H9 (cell line): ENCODE results near the gene SCFD2. TPM values are rescaled to one million over a fixed set of nuclear protein-coding genes. Genes with fewer than 3 reads are reported as not detected.

ENCODE experiments used
- DNase-seq: peaks from one replicate; pipeline ENCODE4 v3.0.0-alpha.2; 2017
- H2AFZ ChIP-seq: one replicate; pipeline ENCODE4 v1.6.1; 2013; ENCODE audit warnings: mild to moderate bottlenecking, low read length, control low read depth, moderate library complexity
- H2AK5ac ChIP-seq: 2 replicates; pipeline ENCODE4 v1.6.1; 2013; ENCODE audit warnings: low read length, control low read depth, mixed read lengths; ENCODE audit not compliant: insufficient read length
- H2BK120ac ChIP-seq: one replicate; pipeline ENCODE4 v1.6.1; 2013; ENCODE audit warnings: low read depth, mild to moderate bottlenecking, low read length, control low read depth, inconsistent platforms; ENCODE audit not compliant: poor library complexity, severe bottlenecking
- H2BK12ac ChIP-seq: 2 replicates; pipeline ENCODE4 v1.6.1; 2013; ENCODE audit warnings: low read length, control low read depth, mixed read lengths, low read depth; ENCODE audit not compliant: insufficient read length
- H2BK15ac ChIP-seq: 2 replicates; pipeline ENCODE4 v1.6.1; 2013; ENCODE audit warnings: low read depth, low read length, control low read depth
- H2BK20ac ChIP-seq: one replicate; pipeline ENCODE4 v1.6.1; 2013; ENCODE audit warnings: low read depth, mild to moderate bottlenecking, low read length, control low read depth, inconsistent platforms; ENCODE audit not compliant: poor library complexity, severe bottlenecking
- H2BK5ac ChIP-seq: 2 replicates; pipeline ENCODE4 v1.6.1; 2013; ENCODE audit warnings: low read length, control low read depth, mixed read lengths; ENCODE audit not compliant: insufficient read length
- H3K14ac ChIP-seq: 2 replicates; pipeline ENCODE4 v1.6.1; 2013; ENCODE audit warnings: low read length, control low read depth; ENCODE audit not compliant: insufficient read depth
- H3K18ac ChIP-seq: 2 replicates; pipeline ENCODE4 v1.6.1; 2013; ENCODE audit warnings: low read depth, mild to moderate bottlenecking, mixed read lengths, low read length, control low read depth; ENCODE audit not compliant: insufficient read length
- H3K23ac ChIP-seq: 2 replicates; pipeline ENCODE4 v1.6.1; 2013; ENCODE audit warnings: low read length, control low read depth, mixed read lengths, low read depth; ENCODE audit not compliant: insufficient read length
- H3K23me2 ChIP-seq: 2 replicates; pipeline ENCODE4 v1.6.1; 2013; ENCODE audit warnings: low read depth, mild to moderate bottlenecking, mixed read lengths, low read length, control low read depth; ENCODE audit not compliant: insufficient read length, poor library complexity, severe bottlenecking
- H3K27ac ChIP-seq: 2 replicates; pipeline ENCODE4 v1.5.1; 2013; ENCODE audit warnings: low read length, control low read depth, mixed read lengths, low read depth; ENCODE audit not compliant: insufficient read length
- H3K27me3 ChIP-seq: 2 replicates; pipeline ENCODE4 v1.6.1; 2013; ENCODE audit warnings: low read length, control low read depth, inconsistent platforms; ENCODE audit not compliant: insufficient read depth
- H3K4ac ChIP-seq: 2 replicates; pipeline ENCODE4 v1.6.1; 2013; ENCODE audit warnings: low read depth, mild to moderate bottlenecking, control low read depth, inconsistent platforms, low read length, moderate library complexity
- H3K4me1 ChIP-seq: 2 replicates; pipeline ENCODE4 v1.6.1; 2013; ENCODE audit warnings: low read length, control low read depth, inconsistent platforms; ENCODE audit not compliant: insufficient read depth
- H3K4me2 ChIP-seq: 2 replicates; pipeline ENCODE4 v1.6.1; 2013; ENCODE audit warnings: low read length, control low read depth, mixed read lengths; ENCODE audit not compliant: insufficient read length, insufficient read depth
- H3K56ac ChIP-seq: 2 replicates; pipeline ENCODE4 v1.6.1; 2013; ENCODE audit warnings: low read depth, mild to moderate bottlenecking, mixed read lengths, low read length, control low read depth; ENCODE audit not compliant: insufficient read length
- H3K79me1 ChIP-seq: 2 replicates; pipeline ENCODE4 v1.6.1; 2013; ENCODE audit warnings: low read depth, mild to moderate bottlenecking, moderate library complexity, low read length, control low read depth, inconsistent platforms; ENCODE audit not compliant: insufficient read depth, poor library complexity, severe bottlenecking
- H3K79me2 ChIP-seq: 2 replicates; pipeline ENCODE4 v1.6.1; 2013; ENCODE audit warnings: low read length, control low read depth, inconsistent platforms; ENCODE audit not compliant: insufficient read depth
- H3K9ac ChIP-seq: 2 replicates; pipeline ENCODE4 v1.6.1; 2013; ENCODE audit warnings: low read length, control low read depth, mixed read lengths; ENCODE audit not compliant: insufficient read length; ENCODE audit errors: extremely low read depth
- H3K9me3 ChIP-seq: one replicate; pipeline ENCODE4 v1.6.1; 2013; ENCODE audit warnings: low read depth, low read length, inconsistent platforms; ENCODE audit not compliant: control insufficient read depth
- H3T11ph ChIP-seq: one replicate; pipeline ENCODE4 v1.6.1; 2013; ENCODE audit warnings: mild to moderate bottlenecking, low read length, control low read depth, inconsistent platforms
- H4K20me1 ChIP-seq: one replicate; pipeline ENCODE4 v1.6.1; 2013; ENCODE audit not compliant: control insufficient read depth, insufficient read length, insufficient read depth
- H4K5ac ChIP-seq: 2 replicates; pipeline ENCODE4 v1.6.1; 2013; ENCODE audit warnings: low read depth, mild to moderate bottlenecking, mixed read lengths, low read length, control low read depth; ENCODE audit not compliant: insufficient read length
- H4K8ac ChIP-seq: replicated peaks from 2 replicates; pipeline ENCODE4 v1.6.1; 2013; ENCODE audit warnings: low read length, control low read depth, mixed read lengths, low read depth; ENCODE audit not compliant: insufficient read length
- H4K91ac ChIP-seq: 2 replicates; pipeline ENCODE4 v1.6.1; 2013; ENCODE audit warnings: low read depth, mild to moderate bottlenecking, moderate library complexity, mixed read lengths, low read length, control low read depth; ENCODE audit not compliant: insufficient read length
- H3K27ac Mint-ChIP-seq, 3 experiments: 2 replicates in 2 of 3; 3 replicates in 1 of 3; pipeline ENCODE4 v1.8.0; 2020 to 2021; ENCODE audit warnings: mixed read lengths in 3 of 3, mild to moderate bottlenecking in 1 of 3, moderate library complexity in 1 of 3
- H3K27me3 Mint-ChIP-seq: 2 replicates; pipeline ENCODE4 v1.8.0; 2021; ENCODE audit warnings: low read depth, mild to moderate bottlenecking, moderate library complexity, mixed read lengths
- H3K36me3 Mint-ChIP-seq, 3 experiments: 2 replicates in 2 of 3; 3 replicates in 1 of 3; pipeline ENCODE4 v1.8.0; 2020 to 2021; ENCODE audit warnings: low read depth in 3 of 3, mixed read lengths in 3 of 3; ENCODE audit not compliant: insufficient read depth in 1 of 3
- H3K4me1 Mint-ChIP-seq, 2 experiments: 2 replicates each; pipeline ENCODE4 v1.8.0; 2020; ENCODE audit warnings: mixed read lengths in 2 of 2
- H3K4me3 Mint-ChIP-seq, 2 experiments: 2 replicates in 1 of 2; 3 replicates in 1 of 2; pipeline ENCODE4 v1.8.0; 2020 to 2021; ENCODE audit warnings: mild to moderate bottlenecking in 2 of 2, mixed read lengths in 2 of 2, moderate library complexity in 1 of 2
- H3K9me3 Mint-ChIP-seq, 2 experiments: 2 replicates in 1 of 2; 3 replicates in 1 of 2; pipeline ENCODE4 v1.8.0; 2020; ENCODE audit warnings: mild to moderate bottlenecking in 2 of 2, mixed read lengths in 2 of 2, moderate library complexity in 1 of 2
- CTCF ChIP-seq: fragments of 200-600 bp; sonication (generic); conservative IDR thresholded peaks from 3 replicates; pipeline ENCODE4 v1.8.0; 2021; ENCODE audit warnings: antibody characterized with exemption, mild to moderate bottlenecking
- WGBS: extraction: QIAGEN DNeasy Blood & Tissue Kit; methylation state at CpG from one replicate; pipeline ENCODE4 v1.1.7; 2013; ENCODE audit warnings: missing lambda C conversion rate, low lambda C conversion rate, mixed read lengths; ENCODE audit not compliant: insufficient read length; ENCODE audit errors: extremely low coverage; 5-methylcytosine and 5-hydroxymethylcytosine counted together
- total RNA-seq: library from RNA; stranded (reverse); gene quantifications from 2 replicates; pipeline ENCODE4 v1.2.1, GENCODE V29; 2021

The SCFD2 gene
- total RNA-seq, 1 experiment from 2014 or later: 10.1 TPM

- Histone ChIP-seq H3K4ac (no peak overlapping the region), H4K91ac (no peak overlapping the region), H2AFZ (no peak overlapping the region), H3K79me1 (no peaks in the 10 kb centered on the region), H2BK5ac (no peak overlapping the region), H3K23me2 (no peaks in the 10 kb centered on the region), H2BK12ac (no peak overlapping the region), H3K27ac (no peak overlapping the region), H4K5ac (no peak overlapping the region), H3K56ac (no peak overlapping the region), H3K27me3 (no peaks in the 10 kb centered on the region), H3K4me2 (no peak overlapping the region), H3K18ac (no peak overlapping the region), H2AK5ac (no peak overlapping the region), H3K23ac (no peak overlapping the region), H4K8ac (no peak overlapping the region), H3K9ac (no peak overlapping the region), H3T11ph (no peak overlapping the region), H2BK120ac (no peak overlapping the region), H4K20me1 (no peaks in the 10 kb centered on the region), H3K14ac (no peak overlapping the region), H3K4me1 (peaks cover 7% of the 10 kb centered on the region; the same call in 1 of the 2 replicates), H3K9me3 (no peaks in the 10 kb centered on the region), H2BK20ac (no peak overlapping the region), H2BK15ac (no peak overlapping the region), H3K79me2 (no peaks in the 10 kb centered on the region)
- Mint-ChIP-seq H3K27me3 (no peaks in the 10 kb centered on the region), H3K9me3 (peaks cover 0 to 2% of the 10 kb centered on the region in 2 experiments; a peak in 1 of 5 replicates), H3K4me1 (peaks cover 23 to 27% of the 10 kb centered on the region in 2 experiments), H3K36me3 (no peaks in the 10 kb centered on the region; a peak in 1 of 7 replicates), H3K27ac (peak overlapping the region; percentile 38 to 58 (median 42); a peak in 6 of 7 replicates), H3K4me3 (no peak overlapping the region)
- no peak for TF ChIP-seq CTCF
- WGBS: no CpG with 5 or more reads among the region's 9 CpGs
- DNase-seq: no peak
Measured at GRCh38 chr4:52926196-52926974, 439.5 kb downstream of the SCFD2 start.
